GM18520 (cell line): Measurements from ENCODE around the gene FREM2.

ENCODE experiments used
- ATAC-seq: cut with Tn5 transposase; IDR thresholded peaks from one replicate; pipeline ENCODE4 v1.9.1; 2021; ENCODE audit not compliant: unreplicated experiment

FREM2 gene, protein sequence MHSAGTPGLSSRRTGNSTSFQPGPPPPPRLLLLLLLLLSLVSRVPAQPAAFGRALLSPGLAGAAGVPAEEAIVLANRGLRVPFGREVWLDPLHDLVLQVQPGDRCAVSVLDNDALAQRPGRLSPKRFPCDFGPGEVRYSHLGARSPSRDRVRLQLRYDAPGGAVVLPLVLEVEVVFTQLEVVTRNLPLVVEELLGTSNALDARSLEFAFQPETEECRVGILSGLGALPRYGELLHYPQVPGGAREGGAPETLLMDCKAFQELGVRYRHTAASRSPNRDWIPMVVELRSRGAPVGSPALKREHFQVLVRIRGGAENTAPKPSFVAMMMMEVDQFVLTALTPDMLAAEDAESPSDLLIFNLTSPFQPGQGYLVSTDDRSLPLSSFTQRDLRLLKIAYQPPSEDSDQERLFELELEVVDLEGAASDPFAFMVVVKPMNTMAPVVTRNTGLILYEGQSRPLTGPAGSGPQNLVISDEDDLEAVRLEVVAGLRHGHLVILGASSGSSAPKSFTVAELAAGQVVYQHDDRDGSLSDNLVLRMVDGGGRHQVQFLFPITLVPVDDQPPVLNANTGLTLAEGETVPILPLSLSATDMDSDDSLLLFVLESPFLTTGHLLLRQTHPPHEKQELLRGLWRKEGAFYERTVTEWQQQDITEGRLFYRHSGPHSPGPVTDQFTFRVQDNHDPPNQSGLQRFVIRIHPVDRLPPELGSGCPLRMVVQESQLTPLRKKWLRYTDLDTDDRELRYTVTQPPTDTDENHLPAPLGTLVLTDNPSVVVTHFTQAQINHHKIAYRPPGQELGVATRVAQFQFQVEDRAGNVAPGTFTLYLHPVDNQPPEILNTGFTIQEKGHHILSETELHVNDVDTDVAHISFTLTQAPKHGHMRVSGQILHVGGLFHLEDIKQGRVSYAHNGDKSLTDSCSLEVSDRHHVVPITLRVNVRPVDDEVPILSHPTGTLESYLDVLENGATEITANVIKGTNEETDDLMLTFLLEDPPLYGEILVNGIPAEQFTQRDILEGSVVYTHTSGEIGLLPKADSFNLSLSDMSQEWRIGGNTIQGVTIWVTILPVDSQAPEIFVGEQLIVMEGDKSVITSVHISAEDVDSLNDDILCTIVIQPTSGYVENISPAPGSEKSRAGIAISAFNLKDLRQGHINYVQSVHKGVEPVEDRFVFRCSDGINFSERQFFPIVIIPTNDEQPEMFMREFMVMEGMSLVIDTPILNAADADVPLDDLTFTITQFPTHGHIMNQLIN (N-terminal part only)

GRCh38 chr13:38686577-38687245, at the start of gene FREM2:
TSS of gene FREM2 (plus strand) at chr13:38687077. CDS start at chr13:38687345, 268 bp downstream.
- no peak for ATAC-seq

DNA sequence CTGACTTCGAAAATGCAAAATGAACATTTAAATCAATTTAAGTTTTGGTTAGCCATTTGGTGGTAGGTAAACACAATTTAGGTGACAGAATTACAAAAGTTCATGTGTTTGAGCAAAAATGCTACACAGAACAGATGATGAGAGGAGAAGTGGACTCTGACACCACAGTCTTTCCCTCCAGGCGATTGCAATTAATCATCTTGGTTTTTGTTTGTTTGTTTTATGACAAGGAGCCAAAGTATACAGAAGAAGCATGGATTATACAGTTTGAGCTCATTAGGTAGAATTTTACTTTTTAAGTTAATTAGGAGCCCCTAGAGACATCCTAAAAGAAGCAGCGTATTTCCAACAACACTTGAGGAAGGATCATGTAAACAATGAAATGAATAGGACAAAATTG, 49.3 kb upstream of the FREM2 start:
- no peak for ATAC-seq

DNA sequence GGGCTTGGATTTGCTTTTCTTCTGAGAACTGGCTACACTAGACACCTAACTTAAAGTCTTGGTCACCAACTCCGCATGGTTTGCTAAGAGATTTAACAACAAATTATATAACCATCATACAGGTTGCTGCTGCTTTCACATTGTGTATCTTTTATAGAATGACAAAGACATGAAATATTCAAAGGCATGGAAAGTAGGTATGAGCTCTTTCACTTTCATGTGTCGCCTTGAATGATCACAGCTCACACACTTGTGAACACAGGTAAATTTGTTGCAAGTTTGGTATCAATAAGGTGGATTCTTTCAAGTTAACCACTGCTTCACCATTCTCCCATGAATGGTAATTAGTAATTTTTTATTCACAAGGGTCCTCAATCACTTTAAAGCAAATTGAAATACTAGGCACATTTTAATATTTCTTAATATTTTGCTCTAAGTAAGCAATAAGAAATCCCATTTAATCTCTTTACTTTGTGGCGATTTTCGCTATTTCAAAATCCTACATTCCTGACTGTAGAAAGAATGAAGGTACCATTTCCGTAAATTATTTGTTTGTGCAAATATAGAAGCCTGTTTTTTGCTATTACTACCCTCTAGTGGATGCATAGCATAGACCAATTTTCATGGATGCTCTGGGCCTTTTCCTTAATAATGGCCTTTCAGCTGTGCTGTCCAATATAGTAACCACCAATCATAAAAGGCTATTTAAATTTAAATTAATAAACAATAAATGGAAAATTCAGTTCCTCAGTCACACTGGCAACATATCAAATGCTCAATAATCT, 45.5 kb upstream of the FREM2 start:
- ATAC-seq, result no peak

- no peak for ATAC-seq
Measured at GRCh38 chr13:38647312-38647711, 39.6 kb upstream of the FREM2 start.

GRCh38 chr13:38648912-38649311, 38.0 kb upstream of the FREM2 start:
- ATAC-seq, result no peak

DNA sequence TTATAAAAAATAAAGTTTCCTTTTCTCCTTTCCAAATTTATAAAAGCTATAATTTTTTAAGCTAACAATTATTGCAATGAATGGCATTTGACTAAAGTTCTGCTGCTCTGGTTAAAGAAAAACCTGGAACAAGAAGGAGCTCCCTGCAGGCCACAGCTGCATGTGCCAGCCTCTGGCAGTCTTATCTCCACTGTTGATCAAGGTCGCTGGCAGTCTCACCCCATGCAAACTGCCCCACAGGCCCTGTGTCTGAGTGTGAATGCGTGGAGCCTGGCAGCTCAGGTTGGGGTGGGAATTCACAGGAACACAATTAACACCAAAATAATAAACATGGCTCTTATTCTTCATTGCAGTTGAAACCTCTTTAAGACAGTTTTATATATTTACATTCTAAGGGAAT, 30.2 kb upstream of the FREM2 start:
- ATAC-seq, result no peak

DNA sequence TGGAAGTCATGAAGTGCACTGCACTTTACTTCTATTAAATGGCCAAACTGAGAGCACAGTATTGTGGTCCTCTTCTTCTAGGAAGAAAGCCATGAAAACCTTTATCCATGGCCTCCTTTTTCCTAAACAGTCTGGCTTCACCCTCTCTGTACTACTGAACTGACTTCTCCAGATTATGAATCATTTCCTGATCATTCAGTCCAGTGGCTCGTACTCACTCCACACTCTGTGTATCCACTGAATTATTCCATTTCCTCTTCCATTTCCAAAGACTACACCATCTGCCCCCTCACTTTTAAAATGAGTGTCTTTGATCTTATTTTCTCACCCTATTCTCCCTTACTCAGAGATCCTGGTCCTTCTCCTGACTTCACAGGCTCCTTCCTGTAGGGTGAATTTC, 29.7 kb upstream of the FREM2 start:
- no peak for ATAC-seq

DNA sequence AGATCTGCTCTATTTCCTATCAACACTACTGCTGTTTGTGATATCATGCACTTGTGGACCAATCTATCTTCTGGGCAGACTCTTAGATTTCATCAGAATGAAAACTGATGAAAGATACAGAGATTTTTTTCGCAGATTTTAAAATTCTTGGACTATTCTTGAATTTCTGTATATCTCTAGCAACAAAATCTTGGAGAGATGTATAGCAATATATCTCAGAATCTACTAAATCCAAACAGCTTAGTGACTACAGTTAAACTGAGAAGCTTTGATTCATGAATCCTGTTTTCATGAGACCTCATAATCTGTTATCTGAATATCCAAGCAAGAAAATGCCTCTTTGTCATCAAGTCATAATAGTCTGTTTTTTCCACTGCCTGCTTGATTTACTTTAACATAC, 28.0 kb upstream of the FREM2 start:
- no peak for ATAC-seq

GRCh38 chr13:38661010-38661675, 25.7 kb upstream of the FREM2 start:
- no peak for ATAC-seq

DNA sequence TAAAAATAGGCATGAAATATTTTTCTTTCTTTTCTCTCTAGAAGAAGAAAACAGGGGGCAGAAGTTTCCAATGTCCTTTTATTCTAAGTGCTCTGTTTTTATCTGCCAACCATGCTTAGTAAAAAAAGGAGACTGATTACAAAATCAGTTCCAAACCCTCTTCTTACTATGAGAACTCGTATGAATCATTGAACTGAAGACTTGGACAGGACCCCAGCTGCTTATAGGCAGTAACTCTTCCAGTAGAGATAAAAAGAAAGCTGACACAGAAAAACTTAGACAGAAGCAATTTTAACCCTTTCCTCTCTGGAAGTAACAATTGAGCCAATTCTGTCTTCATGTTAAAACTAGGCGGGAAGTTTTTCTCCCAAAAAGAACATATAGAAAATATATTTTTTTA, 24.5 kb upstream of the FREM2 start:
- no peak for ATAC-seq

- no peak for ATAC-seq
Measured at GRCh38 chr13:38664906-38665305, 22.0 kb upstream of the FREM2 start.

DNA sequence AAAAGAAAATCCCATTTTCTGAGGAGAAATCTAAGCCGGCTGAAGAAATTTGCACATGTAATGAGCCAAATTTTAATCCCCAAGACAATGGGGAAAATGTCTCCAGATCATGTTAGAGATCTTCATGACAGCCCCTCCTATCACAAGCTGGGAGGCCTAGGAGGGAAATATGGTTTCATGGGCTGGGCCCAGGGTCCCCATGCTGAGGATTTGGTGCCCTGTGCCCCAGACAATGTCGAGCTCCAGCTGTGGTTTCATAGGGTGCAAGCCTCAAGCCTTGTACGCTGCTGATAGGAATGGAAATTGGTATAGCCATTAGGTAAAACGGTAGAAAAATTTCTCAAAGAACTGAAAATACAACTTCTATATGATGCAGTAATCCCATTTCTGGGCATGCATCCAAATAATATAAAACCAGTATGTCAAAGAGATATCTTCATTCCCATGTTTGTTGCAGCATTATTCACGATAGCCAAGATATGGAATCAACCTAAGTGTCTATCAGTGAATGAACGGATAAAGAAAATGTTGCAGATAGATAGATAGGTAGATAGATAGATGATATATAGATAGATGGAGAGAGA, 19.3 kb upstream of the FREM2 start:
- no peak for ATAC-seq

- no peak for ATAC-seq
Measured at GRCh38 chr13:38669234-38669964, 17.5 kb upstream of the FREM2 start.

- ATAC-seq, result no peak
Measured at GRCh38 chr13:38670627-38671026, 16.2 kb upstream of the FREM2 start.

DNA sequence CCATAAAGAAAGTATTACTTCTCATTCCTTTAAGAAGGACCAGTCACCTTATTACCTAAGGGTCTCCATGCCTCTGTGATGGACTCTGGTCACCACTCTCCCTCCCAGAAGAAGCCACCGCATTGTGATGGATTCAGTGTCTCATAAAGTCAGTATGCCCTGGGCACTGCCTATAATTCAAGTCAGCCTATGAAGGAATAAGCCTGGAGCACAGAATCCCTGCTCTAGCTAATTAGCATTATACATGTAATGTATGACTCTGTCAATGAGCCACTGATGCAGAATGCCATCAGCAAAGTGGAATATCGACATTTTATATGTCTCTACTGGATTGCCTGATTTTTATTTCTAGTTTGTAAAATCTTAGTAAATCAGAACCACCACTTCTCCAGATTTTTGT, 14.9 kb upstream of the FREM2 start:
- ATAC-seq, result no peak

- ATAC-seq, result no peak
Measured at GRCh38 chr13:38674208-38674607, 12.7 kb upstream of the FREM2 start.

DNA sequence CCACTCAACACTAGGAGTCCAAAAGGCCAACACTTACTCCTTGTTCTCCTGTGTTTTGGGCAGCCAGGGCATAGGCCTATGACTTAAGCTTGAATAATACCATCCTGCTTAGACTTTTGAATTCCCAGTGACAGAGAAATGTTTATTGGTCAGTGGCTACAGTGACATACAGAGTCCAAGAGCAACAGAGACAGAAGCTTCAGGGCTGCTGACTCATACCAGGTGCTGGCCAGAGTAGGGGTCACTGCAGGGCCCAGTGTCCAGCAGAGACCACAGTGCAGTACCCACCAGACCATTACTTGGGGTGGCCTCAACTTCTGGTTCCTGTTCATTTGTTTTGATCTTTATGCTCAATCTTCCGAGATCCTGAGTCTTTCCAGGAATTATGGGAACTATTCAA, 6.0 kb upstream of the FREM2 start:
- no peak for ATAC-seq

DNA sequence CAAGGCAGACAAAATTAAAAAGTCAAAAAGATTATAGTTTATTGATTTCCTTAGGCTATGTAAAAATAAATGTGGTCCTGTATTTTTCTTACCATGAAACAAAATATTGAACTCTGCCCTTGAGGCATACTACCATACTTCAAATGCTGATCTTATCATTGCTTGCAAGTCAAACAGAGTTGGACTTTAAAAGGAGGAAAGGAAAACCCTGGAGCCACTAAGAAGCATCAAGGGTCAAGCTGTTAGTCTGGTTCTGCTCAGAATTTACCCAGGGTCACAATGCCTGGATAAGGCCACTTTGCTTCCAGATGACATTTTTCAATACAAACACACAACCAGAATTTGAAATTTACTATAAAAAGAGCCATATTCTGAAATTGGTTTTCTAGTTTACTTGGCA, 2.2 kb upstream of the FREM2 start:
- ATAC-seq, result no peak
